Smooth muscle cell (in vitro differentiated cells): Measurements from ENCODE around the gene CADM1. TPM values are rescaled to one million over a fixed set of nuclear protein-coding genes. Genes with fewer than 3 reads are reported as not detected.

ENCODE experiments used
- DNase-seq: peaks from one replicate; lab custom pipeline; 2025; ENCODE audit not compliant: unreplicated experiment; lab: John Stamatoyannopoulos, UW
- H2AFZ ChIP-seq: fragments of 200-600 bp; sonication (generic); 2 replicates; pipeline ENCODE4 v1.6.0; 2016; ENCODE audit warnings: antibody characterized with exemption, low read depth, mild to moderate bottlenecking
- H3F3A ChIP-seq: fragments of 200-600 bp; sonication (generic); 2 replicates; pipeline ENCODE4 v1.6.0; 2017; ENCODE audit warnings: antibody characterized with exemption, low read depth
- H3K27ac ChIP-seq: fragments of 200-600 bp; sonication (generic); 2 replicates; pipeline ENCODE4 v1.5.1; 2016; ENCODE audit warnings: low read depth, mild to moderate bottlenecking
- H3K27me3 ChIP-seq: fragments of 200-600 bp; sonication (generic); 2 replicates; pipeline ENCODE4 v1.6.1; 2016; ENCODE audit warnings: low read depth, mild to moderate bottlenecking
- H3K36me3 ChIP-seq: fragments of 200-600 bp; sonication (generic); 2 replicates; pipeline ENCODE4 v1.5.1; 2016; ENCODE audit warnings: low read depth
- H3K4me1 ChIP-seq: fragments of 200-600 bp; sonication (generic); 2 replicates; pipeline ENCODE4 v1.5.1; 2016; ENCODE audit warnings: low read depth
- H3K4me2 ChIP-seq: fragments of 200-600 bp; sonication (generic); 2 replicates; pipeline ENCODE4 v1.6.0; 2016; ENCODE audit warnings: mild to moderate bottlenecking
- H3K4me3 ChIP-seq: fragments of 200-600 bp; sonication (generic); 2 replicates; pipeline ENCODE4 v1.5.1; 2016; ENCODE audit warnings: mild to moderate bottlenecking
- H3K79me2 ChIP-seq: fragments of 200-600 bp; sonication (generic); 2 replicates; pipeline ENCODE4 v1.6.0; 2016; ENCODE audit warnings: low read depth, mild to moderate bottlenecking
- H3K9ac ChIP-seq: fragments of 200-600 bp; sonication (generic); 2 replicates; pipeline ENCODE4 v1.6.0; 2016; ENCODE audit warnings: low read depth
- H3K9me3 ChIP-seq: fragments of 200-600 bp; sonication (generic); replicated peaks from 2 replicates; pipeline ENCODE4 v1.5.1; 2016; ENCODE audit warnings: low read depth
- H4K20me1 ChIP-seq: fragments of 200-600 bp; sonication (generic); 2 replicates; pipeline ENCODE4 v1.6.0; 2016; ENCODE audit warnings: low read depth
- CTCF ChIP-seq: fragments of 200-600 bp; sonication (generic); IDR thresholded peaks from 2 replicates; pipeline ENCODE4 v1.5.1; 2017; ENCODE audit warnings: borderline replicate concordance, mild to moderate bottlenecking, antibody characterized with exemption; ENCODE audit not compliant: insufficient read depth, poor library complexity, severe bottlenecking
- WGBS: methylation state at CpG from one replicate; pipeline ENCODE4 v1.1.7; 2016; ENCODE audit warnings: low lambda C conversion rate; 5-methylcytosine and 5-hydroxymethylcytosine counted together
- polyA plus RNA-seq: library from polyadenylated mRNA; unstranded; fragments of >200 nt; fragmentation: Nextera tagmentation; extraction: Ambion mirVana; gene quantifications from 2 replicates; pipeline ENCODE4 v1.2.1, GENCODE V29; 2016
- total RNA-seq: library from RNA; depleted of rRNA; stranded (reverse); fragments of >200 nt; gene quantifications from 2 replicates; pipeline ENCODE4 v1.2.3, GENCODE V29; 2014

Gene CADM1
- total and polyA plus RNA-seq, 2 experiments from 2014 or later: 158 to 167 TPM

DNA sequence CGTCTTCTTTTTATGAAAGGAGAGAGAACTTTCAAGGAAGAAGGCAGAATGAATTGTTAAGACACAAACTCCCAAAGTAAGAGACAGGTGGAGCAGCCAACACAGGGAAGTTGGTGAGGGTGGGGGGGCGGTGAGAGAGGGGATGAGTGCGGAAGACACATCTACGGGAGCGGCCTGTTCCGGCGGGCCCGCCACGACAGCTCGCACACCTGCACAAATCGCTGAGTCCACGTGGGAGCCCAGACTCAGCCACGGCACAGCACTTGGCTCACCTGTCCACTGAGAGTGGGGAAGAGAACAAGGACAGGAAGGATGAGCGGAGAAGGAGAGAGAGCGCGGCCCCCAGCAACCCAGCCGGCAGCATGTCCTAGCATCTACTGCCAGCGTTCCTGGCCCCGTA is 331.1 kb downstream of the CADM1 start:
- H3K9ac ChIP-seq: no peak overlapping the region
- no peak overlapping the region for H3K4me2 ChIP-seq
- WGBS: 90% methylated on average over 19 of the region's 19 CpGs
- H3K36me3 ChIP-seq: no peaks in the 10 kb centered on the region
- no peak for TF ChIP-seq CTCF
- no peak overlapping the region for H2AFZ ChIP-seq
- H3K27me3 ChIP-seq: no peaks in the 10 kb centered on the region
- no peaks in the 10 kb centered on the region for H3F3A ChIP-seq
- H4K20me1 ChIP-seq: no peaks in the 10 kb centered on the region
- no peaks in the 10 kb centered on the region for H3K4me1 ChIP-seq
- no peak overlapping the region for H3K27ac ChIP-seq
- H3K4me3 ChIP-seq: no peak overlapping the region
- no peaks in the 10 kb centered on the region for H3K79me2 ChIP-seq
- DNase-seq: no peak
- no peaks in the 10 kb centered on the region for H3K9me3 ChIP-seq

GRCh38 chr11:115170133-115170815 is 333.9 kb downstream of the CADM1 start:
- no peak overlapping the region for H3K4me2 ChIP-seq
- WGBS: 63% methylated on average over 8 of the region's 8 CpGs
- no peaks in the 10 kb centered on the region for H3K79me2 ChIP-seq
- DNase-seq: no peak
- no peaks in the 10 kb centered on the region for H3K4me1 ChIP-seq
- H4K20me1 ChIP-seq: no peaks in the 10 kb centered on the region
- H3K27me3 ChIP-seq: peaks cover 4% of the 10 kb centered on the region
- no peak overlapping the region for H3K4me3 ChIP-seq
- no peaks in the 10 kb centered on the region for H3F3A ChIP-seq
- no peak overlapping the region for H3K9ac ChIP-seq
- H3K27ac ChIP-seq: no peak overlapping the region
- TF ChIP-seq CTCF: peak; percentile 81
- H2AFZ ChIP-seq: no peak overlapping the region
- no peaks in the 10 kb centered on the region for H3K9me3 ChIP-seq
- H3K36me3 ChIP-seq: no peaks in the 10 kb centered on the region

GRCh38 chr11:115169251-115169650 is 335.0 kb downstream of the CADM1 start:
- H3K79me2 ChIP-seq: no peaks in the 10 kb centered on the region
- no peak for DNase-seq
- H4K20me1 ChIP-seq: no peaks in the 10 kb centered on the region
- H3K4me3 ChIP-seq: no peak overlapping the region
- H3K9ac ChIP-seq: no peak overlapping the region
- no peak overlapping the region for H3K27ac ChIP-seq
- no peak for TF ChIP-seq CTCF
- H3K4me2 ChIP-seq: no peak overlapping the region
- no peaks in the 10 kb centered on the region for H3K9me3 ChIP-seq
- WGBS: 88% methylated on average over 4 of the region's 4 CpGs
- H3K27me3 ChIP-seq: peaks cover 4% of the 10 kb centered on the region
- no peaks in the 10 kb centered on the region for H3F3A ChIP-seq
- H3K36me3 ChIP-seq: no peaks in the 10 kb centered on the region
- no peak overlapping the region for H2AFZ ChIP-seq
- H3K4me1 ChIP-seq: no peaks in the 10 kb centered on the region

DNA sequence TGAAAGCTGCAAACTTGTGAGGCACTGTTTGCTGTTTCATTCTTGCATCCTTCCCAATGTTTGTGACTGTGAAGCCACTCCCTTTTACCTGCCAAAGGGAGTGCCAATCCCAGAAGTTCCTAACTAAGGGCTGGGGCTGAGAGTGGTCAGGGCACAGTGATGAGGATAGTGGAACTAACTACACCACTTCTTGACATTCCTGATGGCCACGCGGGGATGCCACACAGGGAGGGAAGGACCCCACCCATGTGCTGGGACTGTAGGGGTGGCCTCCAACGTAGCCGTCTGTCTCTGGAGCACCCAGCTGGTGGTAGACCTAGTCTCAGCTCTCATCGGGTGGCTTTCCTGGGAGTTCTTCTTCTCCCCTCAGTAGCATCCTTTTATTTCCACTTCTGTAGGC is 335.5 kb downstream of the CADM1 start:
- no peaks in the 10 kb centered on the region for H3K4me1 ChIP-seq
- no peak overlapping the region for H3K4me2 ChIP-seq
- H3F3A ChIP-seq: no peaks in the 10 kb centered on the region
- TF ChIP-seq CTCF: no peak
- H4K20me1 ChIP-seq: no peaks in the 10 kb centered on the region
- H3K27me3 ChIP-seq: peaks cover 4% of the 10 kb centered on the region
- no peaks in the 10 kb centered on the region for H3K36me3 ChIP-seq
- no peak overlapping the region for H3K27ac ChIP-seq
- H3K79me2 ChIP-seq: no peaks in the 10 kb centered on the region
- H3K9me3 ChIP-seq: no peaks in the 10 kb centered on the region
- H3K9ac ChIP-seq: no peak overlapping the region
- no peak overlapping the region for H2AFZ ChIP-seq
- 76% methylated on average over 5 of the region's 5 CpGs for WGBS
- DNase-seq: no peak
- H3K4me3 ChIP-seq: no peak overlapping the region
